H7 (cell line): ENCODE results near the gene HTR3B. TPM values are rescaled to one million over a fixed set of nuclear protein-coding genes. Genes with fewer than 3 reads are reported as not detected.

ENCODE experiments used
- DNase-seq: peaks from one replicate; pipeline ENCODE4 v3.0.0; 2012
- H3K27me3 ChIP-seq: 2 replicates; pipeline ENCODE4 v1.6.0; 2011; ENCODE audit warnings: mild to moderate bottlenecking, low read length; ENCODE audit not compliant: control insufficient read depth, insufficient read depth
- H3K36me3 ChIP-seq: replicated peaks from 2 replicates; pipeline ENCODE4 v1.5.1; 2011; ENCODE audit warnings: low read length; ENCODE audit not compliant: control insufficient read depth, insufficient read depth
- H3K4me3 ChIP-seq: 2 replicates; pipeline ENCODE4 v1.5.1; 2011; ENCODE audit warnings: low read depth, mild to moderate bottlenecking, control low read depth, low read length, moderate library complexity; ENCODE audit not compliant: insufficient read depth
- total RNA-seq: library from RNA; depleted of rRNA; stranded (reverse); fragments of >200 nt; shearing (Covaris generic); gene quantifications from 2 replicates; pipeline ENCODE4 v1.2.3, GENCODE V29; 2014; rRNA removed

HTR3B gene
- total RNA-seq, 1 experiment from 2014 or later = not detected

GRCh38 chr11:113982306-113982705 is 77.7 kb downstream of the HTR3B start:
- no peak for DNase-seq
- no peaks in the 10 kb centered on the region; the same call in 1 of the 2 replicates for H3K36me3 ChIP-seq
- no peaks in the 10 kb centered on the region; the same call in 1 of the 2 replicates for H3K27me3 ChIP-seq
- no peak overlapping the region for H3K4me3 ChIP-seq

- no peak for DNase-seq
- Histone ChIP-seq H3K36me3 (no peaks in the 10 kb centered on the region), H3K27me3 (no peaks in the 10 kb centered on the region; the same call in 1 of the 2 replicates), H3K4me3 (no peak overlapping the region)
Measured at GRCh38 chr11:113984781-113985180, 80.2 kb downstream of the HTR3B start.

- Histone ChIP-seq H3K27me3 (no peaks in the 10 kb centered on the region; the same call in 1 of the 2 replicates), H3K36me3 (no peaks in the 10 kb centered on the region), H3K4me3 (no peak overlapping the region)
- DNase-seq = no peak
Measured at GRCh38 chr11:113985906-113986305, 81.3 kb downstream of the HTR3B start.

GRCh38 chr11:113986351-113987140 is 82.0 kb downstream of the HTR3B start:
- DNase-seq = no peak
- no peak overlapping the region for H3K4me3 ChIP-seq
- H3K36me3 ChIP-seq = no peaks in the 10 kb centered on the region
- H3K27me3 ChIP-seq = no peaks in the 10 kb centered on the region; the same call in 1 of the 2 replicates

GRCh38 chr11:113989381-113989780 is 84.8 kb downstream of the HTR3B start:
- Histone ChIP-seq H3K27me3 (no peaks in the 10 kb centered on the region), H3K36me3 (no peaks in the 10 kb centered on the region), H3K4me3 (no peak overlapping the region)
- no peak for DNase-seq

GRCh38 chr11:113989916-113990315 is 85.3 kb downstream of the HTR3B start:
- no peaks in the 10 kb centered on the region for H3K36me3 ChIP-seq
- H3K4me3 ChIP-seq = no peak overlapping the region
- DNase-seq = no peak
- no peaks in the 10 kb centered on the region for H3K27me3 ChIP-seq

- no peaks in the 10 kb centered on the region for H3K27me3 ChIP-seq
Measured at GRCh38 chr11:113991170-113991569, 86.6 kb downstream of the HTR3B start.

GRCh38 chr11:113991718-113992458 is 87.3 kb downstream of the HTR3B start:
- DNase-seq = no peak
- H3K4me3 ChIP-seq = no peak overlapping the region

More at GRCh38 chr11:113991170-113991569, 86.6 kb downstream of the HTR3B start:
- Histone ChIP-seq H3K4me3 (no peak overlapping the region), H3K36me3 (no peaks in the 10 kb centered on the region)
- peak; percentile 82 for DNase-seq

GRCh38 chr11:113992459-113993110 is 88.0 kb downstream of the HTR3B start:
- Histone ChIP-seq H3K27me3 (no peaks in the 10 kb centered on the region), H3K4me3 (no peak overlapping the region), H3K36me3 (no peaks in the 10 kb centered on the region)
- DNase-seq = peak; percentile 65

More at GRCh38 chr11:113991718-113992458, 87.3 kb downstream of the HTR3B start:
- no peaks in the 10 kb centered on the region for H3K36me3 ChIP-seq
- H3K27me3 ChIP-seq = no peaks in the 10 kb centered on the region

GRCh38 chr11:113994077-113994954 is 89.7 kb downstream of the HTR3B start:
- DNase-seq = peak; percentile 85
- Histone ChIP-seq H3K27me3 (no peaks in the 10 kb centered on the region), H3K36me3 (no peaks in the 10 kb centered on the region), H3K4me3 (no peak overlapping the region)

Other genes with a start within 250 kb of the HTR3B start
- 0.21 and 0.44 TPM in 2 replicates for gene TMPRSS5, start 198.5 kb upstream of the HTR3B start, total RNA-seq
- gene ZW10, start 131.1 kb upstream of the HTR3B start, total RNA-seq = 28.1 and 29.1 TPM in 2 replicates
- gene CLDN25, start 125.0 kb upstream of the HTR3B start, total RNA-seq = not detected in 2 replicates
- 88.4 and 142 TPM in 2 replicates for gene USP28, start 29.2 kb upstream of the HTR3B start, total RNA-seq
- gene HTR3A, start 70.3 kb downstream of the HTR3B start, total RNA-seq = 2.0 and 5.4 TPM in 2 replicates
- gene ZBTB16, start 154.9 kb downstream of the HTR3B start, total RNA-seq = not detected in 2 replicates